Stimulated activated CD8-positive, alpha-beta memory T cell treated with anti-CD3 and anti-CD28 coated beads, Interleukin-7, amount 100 ng/mL, for 1 hour (primary cell): Measurements from ENCODE around the gene MACIR.

ENCODE experiments used
- DNase-seq, 2 donors: peaks; one replicate each; pipeline ENCODE4 v3.0.0-alpha.2; 2020; ENCODE audit warnings: low read depth in 2 of 2

MACIR gene

GRCh38 chr5:103245761-103246160, 12.8 kb upstream of the MACIR start:
- no peak for DNase-seq

GRCh38 chr5:103247118-103247517, 11.4 kb upstream of the MACIR start:
- no peak for DNase-seq

- DNase-seq, result no peak
Observed at GRCh38 chr5:103249068-103249467, 9.5 kb upstream of the MACIR start.

DNA sequence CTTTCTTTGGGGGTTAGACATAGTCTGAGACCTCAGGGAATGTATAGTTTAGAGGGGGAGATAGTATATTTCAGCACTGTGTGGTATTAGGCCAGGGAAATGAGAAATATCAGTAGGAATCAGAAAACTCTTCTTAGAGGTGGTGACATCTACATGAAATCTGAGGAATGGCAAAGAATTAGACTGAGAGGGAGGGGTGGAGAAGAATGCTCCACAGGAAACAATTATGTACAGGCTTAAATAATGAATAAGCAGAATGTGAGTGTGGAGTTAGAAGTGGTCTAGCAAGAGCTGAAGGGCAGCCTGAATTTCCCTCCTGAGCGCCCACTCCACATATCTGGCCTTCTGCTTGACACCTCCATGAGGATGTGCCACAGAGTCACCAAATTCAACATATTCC, 3.6 kb upstream of the MACIR start:
- DNase-seq, result no peak

- DNase-seq, result no peak
Observed at GRCh38 chr5:103255691-103256090, 2.9 kb upstream of the MACIR start.

DNA sequence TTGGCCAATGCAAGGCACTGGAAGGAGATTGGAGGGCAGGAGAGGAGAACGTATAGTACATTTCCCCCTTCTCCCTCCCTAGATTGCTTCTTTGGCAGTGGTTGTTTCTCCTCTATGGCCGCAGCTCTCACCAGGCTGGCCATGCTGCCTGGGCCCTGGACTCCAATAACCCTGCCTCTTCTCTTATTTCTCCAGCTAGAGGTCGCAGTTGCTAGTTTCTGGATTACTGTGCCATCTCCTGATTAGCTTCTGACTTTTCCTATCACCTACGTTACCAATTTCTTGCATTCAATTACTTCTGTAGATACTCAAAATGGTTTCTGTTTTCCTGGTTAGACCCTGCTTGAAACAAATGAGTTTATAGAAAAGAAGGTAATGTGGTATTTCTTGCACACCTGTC, 2.4 kb upstream of the MACIR start:
- DNase-seq, result no peak

GRCh38 chr5:103258957-103259704, 568 bp downstream of the MACIR start:
- peak; percentile 13 to 16 for DNase-seq

GRCh38 chr5:103259705-103260355, 1.3 kb downstream of the MACIR start:
- no peak for DNase-seq

DNA sequence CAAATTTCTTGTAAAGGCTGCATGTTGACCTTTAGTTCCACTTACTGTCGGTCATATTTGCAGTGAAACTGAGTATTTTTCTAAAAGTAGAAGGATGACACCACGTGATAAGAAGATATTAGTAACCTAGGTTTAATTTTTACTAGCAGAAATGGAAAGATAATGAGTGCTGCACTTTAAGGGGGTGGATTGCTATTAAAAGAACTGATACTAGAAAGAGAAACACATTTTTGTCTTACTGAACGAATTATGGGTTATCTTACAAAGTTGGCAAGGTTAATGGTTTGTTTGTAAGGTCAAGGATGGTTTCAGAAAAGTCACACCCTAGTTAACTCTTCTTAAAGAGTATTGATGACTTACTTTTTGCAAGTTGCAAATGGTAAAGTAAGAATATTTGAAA, 2.4 kb downstream of the MACIR start:
- no peak for DNase-seq

- DNase-seq, result no peak
Observed at GRCh38 chr5:103262422-103262871, 3.9 kb downstream of the MACIR start.

DNA sequence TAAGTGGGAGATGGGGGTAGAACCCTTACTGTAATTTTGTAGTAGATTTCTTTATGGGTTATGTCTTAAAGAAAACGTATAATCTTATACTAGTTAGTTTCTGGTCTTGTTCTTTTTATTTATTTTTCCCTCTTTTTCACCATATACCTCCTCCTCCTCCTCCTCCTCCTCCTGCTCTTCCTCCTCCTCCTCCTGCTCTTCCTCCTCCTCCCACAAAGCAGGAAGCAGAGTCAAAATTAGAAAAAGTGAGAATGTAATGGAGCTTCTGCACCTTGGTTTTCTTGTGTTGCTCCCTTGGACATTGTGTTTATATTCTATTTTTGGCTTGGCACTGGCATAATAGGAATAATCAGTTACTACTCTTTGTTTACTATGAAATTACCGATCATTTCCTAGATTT, 4.5 kb downstream of the MACIR start:
- no peak for DNase-seq

- DNase-seq, result no peak
Observed at GRCh38 chr5:103264508-103264907, 5.9 kb downstream of the MACIR start.

DNA sequence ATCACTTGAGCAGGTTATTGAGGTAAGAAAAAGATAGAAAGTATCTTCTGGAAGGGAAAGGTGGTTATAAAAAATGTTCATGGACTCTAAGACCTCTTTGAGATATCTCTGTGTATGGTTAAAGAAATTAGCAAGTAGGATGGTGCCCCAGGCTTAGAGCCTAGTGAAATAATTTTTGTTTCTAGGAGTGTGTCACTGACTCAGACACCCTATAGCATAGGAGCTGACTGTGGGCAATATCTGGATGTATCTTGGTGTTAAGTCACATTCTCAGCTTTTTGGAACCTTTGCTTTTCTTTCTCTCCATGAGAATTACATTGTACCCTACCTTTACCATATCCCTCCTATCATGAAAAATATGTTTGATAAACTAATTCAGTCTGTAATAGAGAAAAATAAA, 12.0 kb downstream of the MACIR start:
- DNase-seq, result no peak

DNA sequence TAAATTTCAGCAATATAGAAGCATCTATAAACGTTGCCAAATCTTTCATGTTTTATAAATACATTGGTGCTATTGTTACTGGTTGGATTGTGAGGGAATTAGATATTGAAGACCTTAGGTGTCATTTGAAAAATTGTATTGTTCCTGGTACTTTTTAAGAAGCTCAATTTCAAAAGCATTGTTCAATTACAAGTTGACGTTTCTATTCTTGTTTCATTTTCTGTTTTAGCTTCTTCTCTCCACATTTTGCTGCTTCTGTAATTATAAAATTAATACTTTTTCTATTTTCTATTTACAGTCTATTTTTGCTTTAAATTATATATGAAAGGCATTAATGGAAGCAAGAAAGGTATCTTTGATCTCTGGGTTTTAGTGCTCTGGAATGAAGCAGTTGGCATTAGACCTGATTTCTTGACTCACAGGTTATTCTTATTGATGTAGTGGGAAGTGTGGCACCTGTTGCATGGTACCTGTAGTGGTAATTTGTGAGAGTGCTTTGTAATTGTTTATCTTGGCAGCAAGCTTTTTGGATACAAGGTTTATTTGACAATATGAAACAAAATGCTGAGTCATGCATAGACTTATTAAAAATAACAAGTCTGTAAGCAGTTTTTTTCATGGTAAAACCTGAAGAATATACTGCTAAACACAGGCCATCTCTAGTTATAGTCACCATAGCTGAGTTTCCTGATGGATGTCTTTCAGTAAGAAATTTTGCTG, 13.2 kb downstream of the MACIR start:
- no peak for DNase-seq

DNA sequence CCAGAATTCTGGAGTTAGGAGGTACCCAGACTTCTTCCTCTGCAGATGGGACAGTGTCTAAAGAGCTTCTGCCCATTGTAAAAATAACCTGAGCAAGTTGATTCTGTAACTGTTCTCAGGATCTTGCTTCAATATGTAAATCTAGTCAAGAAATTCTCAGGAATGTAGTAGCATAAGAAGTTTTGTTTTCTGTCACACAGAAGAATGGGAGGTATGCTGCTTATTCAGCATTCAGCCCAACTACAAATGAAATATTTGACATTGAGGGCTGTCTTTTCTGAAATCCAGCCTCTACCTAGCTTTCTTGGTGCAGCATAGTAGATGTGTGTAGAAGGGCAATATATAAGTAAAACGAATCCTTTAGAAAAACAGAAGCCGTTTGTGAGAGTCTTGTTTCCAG, 13.8 kb downstream of the MACIR start:
- no peak for DNase-seq

DNA sequence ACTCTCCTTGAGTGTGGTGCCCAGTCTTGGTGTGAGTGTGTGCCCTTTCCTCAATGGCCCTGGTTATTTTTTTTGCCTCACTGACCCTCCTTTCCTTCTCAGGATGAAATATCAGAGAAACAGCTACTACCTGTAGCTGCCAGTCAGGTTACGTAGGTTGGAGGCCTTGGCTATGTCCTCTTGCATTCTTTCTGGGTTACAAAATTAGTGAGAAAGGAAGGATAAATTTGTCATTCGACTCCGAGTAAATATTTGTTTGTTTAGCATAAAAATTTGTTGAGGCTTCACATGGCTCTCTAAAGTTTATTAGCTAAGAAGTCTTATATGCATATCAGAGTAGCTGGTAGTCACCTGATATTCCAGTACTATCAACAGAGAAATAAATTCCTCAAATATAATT, 15.4 kb downstream of the MACIR start:
- DNase-seq, result no peak

GRCh38 chr5:103275851-103276250, 17.3 kb downstream of the MACIR start:
- no peak for DNase-seq

- no peak for DNase-seq
Observed at GRCh38 chr5:103280967-103281366, 22.4 kb downstream of the MACIR start.

- DNase-seq, result no peak
Observed at GRCh38 chr5:103283120-103283519, 24.6 kb downstream of the MACIR start.

DNA sequence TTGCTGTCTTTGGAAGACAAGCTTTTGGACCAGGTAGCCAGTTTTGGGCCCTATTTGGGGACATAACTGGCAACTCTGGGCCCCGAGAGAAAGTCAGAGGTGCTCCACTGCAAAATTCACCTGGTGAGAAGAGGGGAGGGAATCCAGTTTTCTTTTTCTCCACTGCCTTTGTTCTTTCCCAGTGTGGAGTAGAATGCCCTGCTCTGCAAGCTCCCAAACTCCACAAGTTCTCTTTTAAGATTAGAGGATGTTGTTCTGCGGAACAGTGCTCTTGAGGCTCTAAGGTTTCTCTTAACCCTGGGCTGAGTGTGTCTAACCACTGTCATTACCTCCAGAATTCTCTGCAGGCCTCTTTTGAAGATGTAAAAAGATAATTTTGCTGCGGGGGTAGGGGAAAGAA, 25.3 kb downstream of the MACIR start:
- no peak for DNase-seq

DNA sequence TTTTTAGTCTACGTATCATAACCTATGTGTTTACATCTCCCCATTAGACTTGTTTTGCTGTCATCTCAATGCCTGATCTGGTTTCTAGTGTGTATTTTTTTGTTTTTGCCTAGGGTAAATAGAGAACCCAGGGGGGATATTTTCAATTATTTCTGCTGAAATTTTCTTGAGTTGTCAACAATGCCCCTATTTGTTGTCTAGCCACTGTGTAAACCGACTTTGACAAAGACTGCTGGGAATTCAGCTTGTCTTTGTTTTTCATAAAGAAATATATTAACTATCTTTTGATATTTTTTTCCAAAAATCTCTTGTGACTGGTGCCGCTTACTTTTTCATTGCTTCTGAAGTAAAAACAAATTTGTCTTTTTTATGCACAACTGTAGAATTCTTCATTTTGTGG, 28.1 kb downstream of the MACIR start:
- DNase-seq, result no peak

- no peak for DNase-seq
Observed at GRCh38 chr5:103289024-103289423, 30.5 kb downstream of the MACIR start.

- DNase-seq, result no peak
Observed at GRCh38 chr5:103290846-103291245, 32.3 kb downstream of the MACIR start.
